Measurements from ENCODE around the gene AP1S3.

Gene AP1S3

GRCh38 chr2:223884399-223884798 is 47.0 kb upstream of the AP1S3 start:
- TF ChIP-seq, protein P1, sequence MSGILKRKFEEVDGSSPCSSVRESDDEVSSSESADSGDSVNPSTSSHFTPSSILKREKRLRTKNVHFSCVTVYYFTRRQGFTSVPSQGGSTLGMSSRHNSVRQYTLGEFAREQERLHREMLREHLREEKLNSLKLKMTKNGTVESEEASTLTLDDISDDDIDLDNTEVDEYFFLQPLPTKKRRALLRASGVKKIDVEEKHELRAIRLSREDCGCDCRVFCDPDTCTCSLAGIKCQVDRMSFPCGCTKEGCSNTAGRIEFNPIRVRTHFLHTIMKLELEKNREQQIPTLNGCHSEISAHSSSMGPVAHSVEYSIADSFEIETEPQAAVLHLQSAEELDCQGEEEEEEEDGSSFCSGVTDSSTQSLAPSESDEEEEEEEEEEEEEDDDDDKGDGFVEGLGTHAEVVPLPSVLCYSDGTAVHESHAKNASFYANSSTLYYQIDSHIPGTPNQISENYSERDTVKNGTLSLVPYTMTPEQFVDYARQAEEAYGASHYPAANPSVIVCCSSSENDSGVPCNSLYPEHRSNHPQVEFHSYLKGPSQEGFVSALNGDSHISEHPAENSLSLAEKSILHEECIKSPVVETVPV (CRISPR knock-in tag; IDR thresholded peaks at IDR 0.05): no peak
- TF ChIP-seq ARNTL (CRISPR knock-in tag; IDR thresholded peaks at IDR 0.05; ENCODE audit: borderline replicate concordance, low read depth): no peak
- TF ChIP-seq CREB5 (CRISPR knock-in tag; IDR thresholded peaks at IDR 0.05; ENCODE audit: low read depth): no peak
- TF ChIP-seq ZNF565 (CRISPR knock-in tag; conservative IDR thresholded peaks at IDR 0.05; ENCODE audit: low read depth): no peak
- no peak for TF ChIP-seq ZFP30 (CRISPR knock-in tag; IDR thresholded peaks at IDR 0.05)
- TF ChIP-seq OSR1 (CRISPR knock-in tag; IDR thresholded peaks at IDR 0.05): no peak
- no peak for TF ChIP-seq BACH2 (CRISPR knock-in tag; IDR thresholded peaks at IDR 0.05; ENCODE audit: borderline replicate concordance)
- TF ChIP-seq PATZ1 (CRISPR knock-in tag; IDR thresholded peaks at IDR 0.05; ENCODE audit: borderline replicate concordance): no peak
- TF ChIP-seq ISL1 (CRISPR knock-in tag; IDR thresholded peaks at IDR 0.05): no peak
- no peak for TF ChIP-seq RARB (CRISPR knock-in tag; IDR thresholded peaks at IDR 0.05)
- no peak for TF ChIP-seq CSDC2 (CRISPR knock-in tag; IDR thresholded peaks at IDR 0.05)
- no peak for TF ChIP-seq ZNF70 (CRISPR knock-in tag; IDR thresholded peaks at IDR 0.05)
- no peak for TF ChIP-seq PPARA (CRISPR knock-in tag; IDR thresholded peaks at IDR 0.05; ENCODE audit: borderline replicate concordance)
- no peak for TF ChIP-seq ESRRG (CRISPR knock-in tag; IDR thresholded peaks at IDR 0.05)
- TF ChIP-seq, protein P2, sequence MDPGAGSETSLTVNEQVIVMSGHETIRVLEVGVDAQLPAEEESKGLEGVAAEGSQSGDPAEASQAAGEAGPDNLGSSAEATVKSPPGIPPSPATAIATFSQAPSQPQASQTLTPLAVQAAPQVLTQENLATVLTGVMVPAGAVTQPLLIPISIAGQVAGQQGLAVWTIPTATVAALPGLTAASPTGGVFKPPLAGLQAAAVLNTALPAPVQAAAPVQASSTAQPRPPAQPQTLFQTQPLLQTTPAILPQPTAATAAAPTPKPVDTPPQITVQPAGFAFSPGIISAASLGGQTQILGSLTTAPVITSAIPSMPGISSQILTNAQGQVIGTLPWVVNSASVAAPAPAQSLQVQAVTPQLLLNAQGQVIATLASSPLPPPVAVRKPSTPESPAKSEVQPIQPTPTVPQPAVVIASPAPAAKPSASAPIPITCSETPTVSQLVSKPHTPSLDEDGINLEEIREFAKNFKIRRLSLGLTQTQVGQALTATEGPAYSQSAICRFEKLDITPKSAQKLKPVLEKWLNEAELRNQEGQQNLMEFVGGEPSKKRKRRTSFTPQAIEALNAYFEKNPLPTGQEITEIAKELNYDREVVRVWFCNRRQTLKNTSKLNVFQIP (CRISPR knock-in tag; IDR thresholded peaks at IDR 0.05; ENCODE audit: borderline replicate concordance, low read depth): no peak
- TF ChIP-seq TOX (CRISPR knock-in tag; IDR thresholded peaks at IDR 0.05; ENCODE audit: borderline replicate concordance): no peak
- no peak for TF ChIP-seq ZC3H10 (CRISPR knock-in tag; IDR thresholded peaks at IDR 0.05)
- TF ChIP-seq, protein P3, sequence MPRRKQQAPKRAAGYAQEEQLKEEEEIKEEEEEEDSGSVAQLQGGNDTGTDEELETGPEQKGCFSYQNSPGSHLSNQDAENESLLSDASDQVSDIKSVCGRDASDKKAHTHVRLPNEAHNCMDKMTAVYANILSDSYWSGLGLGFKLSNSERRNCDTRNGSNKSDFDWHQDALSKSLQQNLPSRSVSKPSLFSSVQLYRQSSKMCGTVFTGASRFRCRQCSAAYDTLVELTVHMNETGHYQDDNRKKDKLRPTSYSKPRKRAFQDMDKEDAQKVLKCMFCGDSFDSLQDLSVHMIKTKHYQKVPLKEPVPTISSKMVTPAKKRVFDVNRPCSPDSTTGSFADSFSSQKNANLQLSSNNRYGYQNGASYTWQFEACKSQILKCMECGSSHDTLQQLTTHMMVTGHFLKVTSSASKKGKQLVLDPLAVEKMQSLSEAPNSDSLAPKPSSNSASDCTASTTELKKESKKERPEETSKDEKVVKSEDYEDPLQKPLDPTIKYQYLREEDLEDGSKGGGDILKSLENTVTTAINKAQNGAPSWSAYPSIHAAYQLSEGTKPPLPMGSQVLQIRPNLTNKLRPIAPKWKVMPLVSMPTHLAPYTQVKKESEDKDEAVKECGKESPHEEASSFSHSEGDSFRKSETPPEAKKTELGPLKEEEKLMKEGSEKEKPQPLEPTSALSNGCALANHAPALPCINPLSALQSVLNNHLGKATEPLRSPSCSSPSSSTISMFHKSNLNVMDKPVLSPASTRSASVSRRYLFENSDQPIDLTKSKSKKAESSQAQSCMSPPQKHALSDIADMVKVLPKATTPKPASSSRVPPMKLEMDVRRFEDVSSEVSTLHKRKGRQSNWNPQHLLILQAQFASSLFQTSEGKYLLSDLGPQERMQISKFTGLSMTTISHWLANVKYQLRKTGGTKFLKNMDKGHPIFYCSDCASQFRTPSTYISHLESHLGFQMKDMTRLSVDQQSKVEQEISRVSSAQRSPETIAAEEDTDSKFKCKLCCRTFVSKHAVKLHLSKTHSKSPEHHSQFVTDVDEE (CRISPR knock-in tag; IDR thresholded peaks at IDR 0.05): no peak
- no peak for TF ChIP-seq TCF4 (CRISPR knock-in tag; IDR thresholded peaks at IDR 0.05; ENCODE audit: borderline replicate concordance)
- TF ChIP-seq ZNF8 (CRISPR knock-in tag; IDR thresholded peaks at IDR 0.05): no peak
- ATAC-seq: peak; percentile 49

- TF ChIP-seq ZFP30 (CRISPR knock-in tag; IDR thresholded peaks at IDR 0.05) (no peak), ZNF565 (CRISPR knock-in tag; conservative IDR thresholded peaks at IDR 0.05; ENCODE audit: low read depth) (no peak), ARNTL (CRISPR knock-in tag; IDR thresholded peaks at IDR 0.05; ENCODE audit: borderline replicate concordance, low read depth) (no peak), ISL1 (CRISPR knock-in tag; IDR thresholded peaks at IDR 0.05) (no peak), OSR1 (CRISPR knock-in tag; IDR thresholded peaks at IDR 0.05) (no peak), CREB5 (CRISPR knock-in tag; IDR thresholded peaks at IDR 0.05; ENCODE audit: low read depth) (no peak), ZFP3 (CRISPR knock-in tag; IDR thresholded peaks at IDR 0.05) (no peak), ZNF8 (CRISPR knock-in tag; IDR thresholded peaks at IDR 0.05) (no peak)
- TF ChIP-seq, protein P1 (CRISPR knock-in tag; IDR thresholded peaks at IDR 0.05): no peak
- ATAC-seq: no peak
These were observed 45.3 kb upstream of the AP1S3 start for GRCh38 chr2:223882715-223883114.

Measured in SK-N-SH treated with all-trans-retinoic acid at 6 μM for 48 hours (cell line).